Esophagus muscularis mucosa (tissue), 3 donors: Measurements from ENCODE around the gene MAT2B.

ENCODE experiments used
- POLR2A ChIP-seq: fragments of 450-650 bp; IDR thresholded peaks from one replicate; pipeline ENCODE4 v1.6.1; 2017; ENCODE audit warnings: antibody characterized with exemption, moderate library complexity, mild to moderate bottlenecking, low read depth
- POLR2AphosphoS5 ChIP-seq, 2 donors: sonication (generic); formaldehyde crosslinking; IDR thresholded peaks; one replicate each; pipeline ENCODE4 v1.6.1; 2017; ENCODE audit warnings: antibody characterized with exemption in 2 of 2
- TF ChIP-seq, protein P1 (sequence below), 3 experiments: fragments of 200-600 bp in 2 of 3; fragments of 450-650 bp in 1 of 3; sonication (generic) in 2 of 3; IDR thresholded peaks; one replicate each; pipeline ENCODE4 v1.5.1; 2017 to 2019; ENCODE audit warnings: antibody characterized with exemption in 3 of 3, mild to moderate bottlenecking in 2 of 3, moderate library complexity in 1 of 3

DNA sequence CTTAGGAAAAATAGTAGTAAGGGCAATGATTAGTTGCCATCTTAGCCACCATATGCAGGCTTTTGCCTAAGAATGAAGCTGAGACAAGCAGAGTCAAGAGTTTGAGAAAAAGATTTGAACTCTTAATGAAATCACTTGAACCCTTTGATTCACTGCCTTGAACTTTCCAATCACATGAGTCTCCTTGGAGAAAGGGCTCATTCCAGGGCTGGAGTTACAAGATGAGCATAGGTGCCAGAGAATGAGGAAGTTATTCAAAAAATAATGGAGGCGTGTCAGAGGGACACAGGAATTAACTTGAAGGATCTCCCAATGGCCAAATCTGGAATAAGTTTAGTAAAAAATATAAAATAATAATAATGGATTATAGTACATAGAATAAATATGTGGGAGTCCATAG is 35.3 kb downstream of the MAT2B start:
- no peak for TF ChIP-seq POLR2AphosphoS5 (IDR thresholded peaks at IDR 0.05)
- TF ChIP-seq POLR2A: no peak
- TF ChIP-seq, protein P1, sequence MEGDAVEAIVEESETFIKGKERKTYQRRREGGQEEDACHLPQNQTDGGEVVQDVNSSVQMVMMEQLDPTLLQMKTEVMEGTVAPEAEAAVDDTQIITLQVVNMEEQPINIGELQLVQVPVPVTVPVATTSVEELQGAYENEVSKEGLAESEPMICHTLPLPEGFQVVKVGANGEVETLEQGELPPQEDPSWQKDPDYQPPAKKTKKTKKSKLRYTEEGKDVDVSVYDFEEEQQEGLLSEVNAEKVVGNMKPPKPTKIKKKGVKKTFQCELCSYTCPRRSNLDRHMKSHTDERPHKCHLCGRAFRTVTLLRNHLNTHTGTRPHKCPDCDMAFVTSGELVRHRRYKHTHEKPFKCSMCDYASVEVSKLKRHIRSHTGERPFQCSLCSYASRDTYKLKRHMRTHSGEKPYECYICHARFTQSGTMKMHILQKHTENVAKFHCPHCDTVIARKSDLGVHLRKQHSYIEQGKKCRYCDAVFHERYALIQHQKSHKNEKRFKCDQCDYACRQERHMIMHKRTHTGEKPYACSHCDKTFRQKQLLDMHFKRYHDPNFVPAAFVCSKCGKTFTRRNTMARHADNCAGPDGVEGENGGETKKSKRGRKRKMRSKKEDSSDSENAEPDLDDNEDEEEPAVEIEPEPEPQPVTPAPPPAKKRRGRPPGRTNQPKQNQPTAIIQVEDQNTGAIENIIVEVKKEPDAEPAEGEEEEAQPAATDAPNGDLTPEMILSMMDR (IDR thresholded peaks at IDR 0.05): no peak
